Omental fat pad (tissue), 4 donors: ENCODE results near the gene C16orf95. TPM values are rescaled to one million over a fixed set of nuclear protein-coding genes. Genes with fewer than 3 reads are reported as not detected.

Experiments
- ATAC-seq: fragments of 150-250 bp; one replicate; pipeline ENCODE4 v1.9.1; 2016; ENCODE audit warnings: mild to moderate bottlenecking, moderate library complexity; ENCODE audit not compliant: low FRiP score
- DNase-seq: peaks from one replicate; pipeline ENCODE4 v3.0.0-alpha.2; 2019; ENCODE audit warnings: low spot score
- CTCF ChIP-seq, 3 donors: fragments of 450-650 bp; IDR thresholded peaks; one replicate each; pipeline ENCODE4 v1.5.1; 2016 to 2017; ENCODE audit warnings: antibody characterized with exemption in 3 of 3, mild to moderate bottlenecking in 3 of 3, moderate library complexity in 2 of 3
- total RNA-seq, 4 donors: library from RNA; depleted of rRNA; stranded (reverse); fragments of >200 nt; gene quantifications; one replicate each; pipeline ENCODE4 v1.1.0, GENCODE V29; 2016

Gene C16orf95
- total RNA-seq, 4 donors from 2014 or later = 1.6 to 7.1 (median 2.5) TPM

- no peak for DNase-seq
- ATAC-seq = no peak
- no peak for TF ChIP-seq CTCF (IDR thresholded peaks at IDR 0.05)
These were observed 19.8 kb downstream of the C16orf95 start for GRCh38 chr16:87297407-87297806.

- ATAC-seq (no peak), DNase-seq (no peak)
- TF ChIP-seq CTCF (IDR thresholded peaks at IDR 0.05) = no peak
These were observed 21.3 kb downstream of the C16orf95 start for GRCh38 chr16:87295661-87296531.

GRCh38 chr16:87295259-87295658 is 21.9 kb downstream of the C16orf95 start:
- TF ChIP-seq CTCF (IDR thresholded peaks at IDR 0.05) = no peak
- DNase-seq (no peak), ATAC-seq (no peak)

GRCh38 chr16:87293990-87294389 is 23.2 kb downstream of the C16orf95 start:
- ATAC-seq (no peak), DNase-seq (no peak)
- no peak for TF ChIP-seq CTCF (IDR thresholded peaks at IDR 0.05)

- DNase-seq = no peak
- TF ChIP-seq CTCF (IDR thresholded peaks at IDR 0.05) = no peak
- ATAC-seq = no peak
These were observed 25.2 kb downstream of the C16orf95 start for GRCh38 chr16:87291944-87292343.

- no peak for TF ChIP-seq CTCF (IDR thresholded peaks at IDR 0.05)
- no peak for DNase-seq
- no peak for ATAC-seq
These were observed 28.3 kb downstream of the C16orf95 start for GRCh38 chr16:87288753-87289362.
